Stomach (tissue), 9 donors: ENCODE results near the gene SENP8. TPM values are rescaled to one million over a fixed set of nuclear protein-coding genes. Genes with fewer than 3 reads are reported as not detected.

Source experiments
- DNase-seq, 2 donors: peaks; one replicate each; pipeline versions ENCODE4 v3.0.0 to v3.0.0-alpha.2; 2013 to 2019
- H3K27ac ChIP-seq, 5 donors: fragments of 200-600 bp in 4 of 5; sonication (generic) in 4 of 5; one replicate each; pipeline ENCODE4 v1.5.1; 2013 to 2019; ENCODE audit warnings: mild to moderate bottlenecking in 1 of 5, moderate library complexity in 1 of 5
- H3K27me3 ChIP-seq, 3 donors: fragments of 200-600 bp; sonication (generic); one replicate each; pipeline ENCODE4 v1.5.1; 2017 to 2019; ENCODE audit warnings: mixed run types in 1 of 3
- H3K36me3 ChIP-seq, 4 donors: fragments of 200-600 bp; sonication (generic); 1 replicate in 3 of 4; 2 replicates in 1 of 4; pipeline ENCODE4 v1.5.1; 2016 to 2019
- H3K4me1 ChIP-seq, 4 donors: fragments of 200-600 bp; sonication (generic); one replicate each; pipeline ENCODE4 v1.5.1; 2016 to 2019
- H3K4me3 ChIP-seq, 4 donors: fragments of 200-600 bp; sonication (generic) in 3 of 4; one replicate each; pipeline ENCODE4 v1.5.1; 2016 to 2019; ENCODE audit warnings: mild to moderate bottlenecking in 1 of 4
- H3K9me3 ChIP-seq, 4 donors: fragments of 200-600 bp; sonication (generic); one replicate each; pipeline ENCODE4 v1.5.1; 2016 to 2019
- EP300 ChIP-seq: sonication (generic); formaldehyde crosslinking; IDR thresholded peaks from one replicate; pipeline ENCODE4 v1.6.1; 2017; ENCODE audit warnings: antibody characterized with exemption
- POLR2A ChIP-seq, 4 donors: fragments of 450-650 bp; IDR thresholded peaks; one replicate each; pipeline ENCODE4 v1.6.1; 2016; ENCODE audit warnings: antibody characterized with exemption in 4 of 4, control low read depth in 2 of 4, mild to moderate bottlenecking in 1 of 4, moderate library complexity in 1 of 4
- POLR2AphosphoS5 ChIP-seq, 3 donors: sonication (generic); formaldehyde crosslinking; IDR thresholded peaks; one replicate each; pipeline ENCODE4 v1.6.1; 2016; ENCODE audit warnings: antibody characterized with exemption in 3 of 3
- WGBS, 5 donors: extraction: QIAGEN DNeasy Blood & Tissue Kit in 3 of 5; methylation state at CpG; one replicate each; pipeline versions ENCODE4 v1.1.5 to v1.1.7; 2013 to 2018; 5-methylcytosine and 5-hydroxymethylcytosine counted together
- intact Hi-C: fragments of 100-400 bp; cut with DNase I; formaldehyde crosslinking; loops from one replicate; pipeline ENCODE4 v1.15.1; 2023; ENCODE audit warnings: low total_unique reads
- polyA plus RNA-seq, 3 donors: library from polyadenylated mRNA; stranded (reverse); fragments of 200-250 nt; gene quantifications; one replicate each; pipeline ENCODE4 v1.2.3, GENCODE V29; 2013
- total RNA-seq, 5 donors: library from RNA; depleted of rRNA; stranded (reverse); fragments of >200 nt; gene quantifications; one replicate each; pipeline versions ENCODE4 v1.1.0 to v1.2.3, GENCODE V29; 2014 to 2016
- TF ChIP-seq, protein P1 (sequence below), 7 experiments: fragments of 450-650 bp in 4 of 7; fragments of 200-600 bp in 3 of 7; sonication (generic) in 3 of 7; IDR thresholded peaks; one replicate each; pipeline ENCODE4 v1.5.1; 2016 to 2019; ENCODE audit warnings: antibody characterized with exemption in 7 of 7, control low read depth in 2 of 7, mild to moderate bottlenecking in 1 of 7
- donor health status: healthy with polysubstance abuse.
- donor health status: Bipolar disorder and iron deficiency.
- donor health status: healthy.

Gene SENP8
- total and polyA plus RNA-seq, 8 donors = 0.45 to 3.8 (median 2.2) TPM; not detected in 1

DNA sequence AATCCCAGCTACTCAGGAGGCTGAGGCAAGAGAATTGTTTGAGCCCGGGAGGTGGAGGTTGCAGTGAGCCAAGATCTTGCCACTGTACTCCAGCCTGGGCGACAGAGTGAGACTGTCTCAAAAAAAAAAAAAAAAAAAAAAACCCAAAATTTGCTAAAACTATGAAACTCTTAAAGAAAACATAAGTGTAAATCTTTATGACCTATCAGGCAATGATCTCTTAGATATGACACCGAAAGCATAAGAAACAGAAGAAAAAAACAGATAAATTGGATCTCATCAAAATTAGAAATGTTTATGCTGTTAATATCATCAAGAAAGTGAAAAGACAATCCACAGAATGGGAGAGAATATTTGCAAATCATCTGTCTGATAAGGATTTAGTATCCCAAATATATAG, 64.0 kb downstream of the SENP8 start:
- TF ChIP-seq, protein P1, sequence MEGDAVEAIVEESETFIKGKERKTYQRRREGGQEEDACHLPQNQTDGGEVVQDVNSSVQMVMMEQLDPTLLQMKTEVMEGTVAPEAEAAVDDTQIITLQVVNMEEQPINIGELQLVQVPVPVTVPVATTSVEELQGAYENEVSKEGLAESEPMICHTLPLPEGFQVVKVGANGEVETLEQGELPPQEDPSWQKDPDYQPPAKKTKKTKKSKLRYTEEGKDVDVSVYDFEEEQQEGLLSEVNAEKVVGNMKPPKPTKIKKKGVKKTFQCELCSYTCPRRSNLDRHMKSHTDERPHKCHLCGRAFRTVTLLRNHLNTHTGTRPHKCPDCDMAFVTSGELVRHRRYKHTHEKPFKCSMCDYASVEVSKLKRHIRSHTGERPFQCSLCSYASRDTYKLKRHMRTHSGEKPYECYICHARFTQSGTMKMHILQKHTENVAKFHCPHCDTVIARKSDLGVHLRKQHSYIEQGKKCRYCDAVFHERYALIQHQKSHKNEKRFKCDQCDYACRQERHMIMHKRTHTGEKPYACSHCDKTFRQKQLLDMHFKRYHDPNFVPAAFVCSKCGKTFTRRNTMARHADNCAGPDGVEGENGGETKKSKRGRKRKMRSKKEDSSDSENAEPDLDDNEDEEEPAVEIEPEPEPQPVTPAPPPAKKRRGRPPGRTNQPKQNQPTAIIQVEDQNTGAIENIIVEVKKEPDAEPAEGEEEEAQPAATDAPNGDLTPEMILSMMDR (IDR thresholded peaks at IDR 0.05) = no peak
- TF ChIP-seq EP300 = no peak
- TF ChIP-seq POLR2A (IDR thresholded peaks at IDR 0.05) = no peak
- TF ChIP-seq POLR2AphosphoS5 (IDR thresholded peaks at IDR 0.05) = no peak
- intact Hi-C loops = no loop called here
- Histone ChIP-seq H3K27ac (no peak overlapping the region), H3K36me3 (no peaks in the 10 kb centered on the region), H3K27me3 (peaks cover 0 to 40% (median 9%) of the 10 kb centered on the region in 3 donors), H3K4me1 (peaks cover 11 to 12% (median 12%) of the 10 kb centered on the region in 4 donors), H3K4me3 (no peak overlapping the region), H3K9me3 (no peaks in the 10 kb centered on the region)
- no peak for DNase-seq
- 79 to 95% (median 92%) methylated on average over 3 of the region's 3 CpGs for WGBS, 5 donors

DNA sequence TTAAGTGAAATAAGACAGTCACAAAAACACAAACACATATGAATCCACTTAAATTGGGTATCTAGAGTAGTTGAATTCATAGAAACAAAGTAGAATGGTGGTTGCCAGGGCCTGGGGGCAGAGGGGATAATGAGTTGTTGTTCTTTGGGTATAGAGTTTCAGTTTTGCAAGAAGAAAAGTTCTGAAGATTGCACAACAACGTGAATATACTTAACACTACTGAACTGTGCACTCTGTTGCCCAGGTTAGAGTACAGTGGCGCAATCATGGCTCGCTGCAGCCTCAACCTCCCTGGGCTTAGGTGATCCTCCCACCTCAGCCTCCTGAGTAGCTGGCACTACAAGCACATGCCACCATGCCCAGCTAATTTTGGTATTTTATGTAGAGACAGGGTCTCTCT, 64.5 kb downstream of the SENP8 start:
- H3K36me3 ChIP-seq = no peaks in the 10 kb centered on the region
- WGBS, 5 donors = 74 to 94% (median 85%) methylated on average over 3 of the region's 3 CpGs
- H3K4me1 ChIP-seq = peaks cover 11 to 12% (median 12%) of the 10 kb centered on the region in 4 donors
- no peak overlapping the region for H3K4me3 ChIP-seq
- no peak for DNase-seq
- TF ChIP-seq POLR2AphosphoS5 (IDR thresholded peaks at IDR 0.05) (no peak), EP300 (no peak), POLR2A (IDR thresholded peaks at IDR 0.05) (no peak)
- TF ChIP-seq, protein P1 (IDR thresholded peaks at IDR 0.05) = no peak
- peaks cover 0 to 40% (median 9%) of the 10 kb centered on the region in 3 donors for H3K27me3 ChIP-seq
- H3K27ac ChIP-seq = no peak overlapping the region
- intact Hi-C loops = no loop called here
- H3K9me3 ChIP-seq = no peaks in the 10 kb centered on the region

DNA sequence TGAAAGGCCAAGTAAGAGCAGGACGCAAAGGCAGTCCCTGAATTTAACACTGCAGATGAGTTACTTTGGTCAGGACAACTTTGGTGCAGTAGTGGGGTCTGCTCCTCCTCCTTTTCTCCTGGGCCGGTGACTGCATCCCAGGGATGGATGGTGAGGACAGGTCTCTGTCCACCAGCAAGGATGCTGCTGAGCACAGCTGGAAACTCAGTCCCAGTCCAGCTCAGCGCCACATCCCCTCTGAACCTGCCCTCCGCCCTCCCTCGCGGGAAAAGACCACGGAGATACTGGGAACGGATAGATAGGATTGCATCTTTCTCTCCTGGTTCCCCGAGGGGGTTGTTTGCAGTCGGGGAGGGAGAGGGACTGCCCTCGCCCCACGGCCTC, 65.6 kb downstream of the SENP8 start:
- intact Hi-C loops = no loop called here
- DNase-seq = no peak
- Histone ChIP-seq H3K27ac (no peak overlapping the region), H3K36me3 (no peaks in the 10 kb centered on the region), H3K4me1 (peaks cover 11 to 12% (median 12%) of the 10 kb centered on the region in 4 donors), H3K4me3 (peak overlapping the region; percentile 34 to 41 (median 36)), H3K9me3 (no peaks in the 10 kb centered on the region), H3K27me3 (peaks cover 0 to 43% (median 9%) of the 10 kb centered on the region in 3 donors)
- TF ChIP-seq POLR2AphosphoS5 (IDR thresholded peaks at IDR 0.05) = no peak
- TF ChIP-seq, protein P1 (IDR thresholded peaks at IDR 0.05) = no peak
- WGBS, 5 donors = 23 to 38% (median 33%) methylated on average over 9 to 12 of the region's 12 CpGs

DNA sequence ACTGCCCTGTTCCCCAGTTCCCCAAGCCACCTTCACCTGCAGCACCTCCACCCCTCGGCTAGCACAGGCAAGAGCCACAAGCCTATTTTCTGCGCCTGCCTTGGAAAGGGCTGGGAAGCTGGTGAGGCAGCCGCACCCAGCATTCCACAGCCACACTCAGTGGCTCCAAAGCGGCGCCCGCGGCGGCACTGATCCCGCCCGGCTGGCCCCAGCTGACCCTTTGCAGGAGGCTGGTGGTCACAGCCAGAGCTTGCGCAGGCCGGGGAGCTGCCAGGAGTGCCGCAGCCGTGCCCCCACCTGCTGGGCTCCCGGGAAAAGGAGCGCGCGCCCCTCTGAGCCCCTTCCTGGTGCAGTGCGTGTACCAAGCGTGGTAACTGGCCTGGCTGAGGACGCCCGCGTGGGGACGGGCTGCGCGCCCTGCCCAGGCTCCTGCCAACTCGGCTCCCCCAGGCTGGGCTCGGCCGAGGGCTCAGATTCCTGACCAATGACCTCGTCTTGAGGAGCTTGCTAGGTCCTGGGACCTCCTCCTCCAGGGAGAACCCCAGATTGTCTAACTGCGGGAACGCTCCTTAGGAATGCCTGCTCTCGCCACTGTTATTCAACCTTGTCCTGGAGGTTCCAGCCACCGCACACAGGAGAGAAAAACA, 66.1 kb downstream of the SENP8 start:
- Histone ChIP-seq H3K27me3 (peaks cover 0 to 43% (median 9%) of the 10 kb centered on the region in 3 donors), H3K4me1 (peaks cover 11 to 12% (median 12%) of the 10 kb centered on the region in 4 donors), H3K4me3 (peak overlapping the region; percentile 34 to 41 (median 36)), H3K27ac (no peak overlapping the region), H3K36me3 (no peaks in the 10 kb centered on the region), H3K9me3 (no peaks in the 10 kb centered on the region)
- TF ChIP-seq, protein P1 (IDR thresholded peaks at IDR 0.05) = no peak
- TF ChIP-seq POLR2A (IDR thresholded peaks at IDR 0.05) (no peak), POLR2AphosphoS5 (IDR thresholded peaks at IDR 0.05) (no peak), EP300 (no peak)
- intact Hi-C loops = no loop called here
- DNase-seq = peak; percentile 63 to 78
- 5 to 12% (median 9%) methylated on average over 16 to 34 of the region's 34 CpGs for WGBS, 5 donors
